Activated CD8-positive, alpha-beta memory T cell treated with anti-CD3 and anti-CD28 coated beads for 48 hours (primary cell): ENCODE data around the gene TSSK1B.
"Not testable (repeated sequence)": the region's sequence is repeated elsewhere in the genome, so short reads cannot be mapped to it uniquely, and the experiment has no call there.

Experiments used
- DNase-seq, 3 experiments: peaks; one replicate each; pipeline ENCODE4 v3.0.0-alpha.2; 2020; ENCODE audit warnings: low read depth in 2 of 3, low spot score in 2 of 3

TSSK1B gene, protein sequence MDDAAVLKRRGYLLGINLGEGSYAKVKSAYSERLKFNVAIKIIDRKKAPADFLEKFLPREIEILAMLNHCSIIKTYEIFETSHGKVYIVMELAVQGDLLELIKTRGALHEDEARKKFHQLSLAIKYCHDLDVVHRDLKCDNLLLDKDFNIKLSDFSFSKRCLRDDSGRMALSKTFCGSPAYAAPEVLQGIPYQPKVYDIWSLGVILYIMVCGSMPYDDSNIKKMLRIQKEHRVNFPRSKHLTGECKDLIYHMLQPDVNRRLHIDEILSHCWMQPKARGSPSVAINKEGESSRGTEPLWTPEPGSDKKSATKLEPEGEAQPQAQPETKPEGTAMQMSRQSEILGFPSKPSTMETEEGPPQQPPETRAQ

GRCh38 chr5:113434889-113435288 lies at the start of gene TSSK1B:
Gene TSSK1B (minus strand): TSS chr5:113434989. CDS start chr5:113434839, 150 bp downstream.
- DNase-seq = no peak

GRCh38 chr5:113480243-113480642 lies 45.5 kb upstream of the TSSK1B start:
- DNase-seq = no peak

- DNase-seq = no peak
Measured at GRCh38 chr5:113478691-113479090, 43.9 kb upstream of the TSSK1B start.

DNA sequence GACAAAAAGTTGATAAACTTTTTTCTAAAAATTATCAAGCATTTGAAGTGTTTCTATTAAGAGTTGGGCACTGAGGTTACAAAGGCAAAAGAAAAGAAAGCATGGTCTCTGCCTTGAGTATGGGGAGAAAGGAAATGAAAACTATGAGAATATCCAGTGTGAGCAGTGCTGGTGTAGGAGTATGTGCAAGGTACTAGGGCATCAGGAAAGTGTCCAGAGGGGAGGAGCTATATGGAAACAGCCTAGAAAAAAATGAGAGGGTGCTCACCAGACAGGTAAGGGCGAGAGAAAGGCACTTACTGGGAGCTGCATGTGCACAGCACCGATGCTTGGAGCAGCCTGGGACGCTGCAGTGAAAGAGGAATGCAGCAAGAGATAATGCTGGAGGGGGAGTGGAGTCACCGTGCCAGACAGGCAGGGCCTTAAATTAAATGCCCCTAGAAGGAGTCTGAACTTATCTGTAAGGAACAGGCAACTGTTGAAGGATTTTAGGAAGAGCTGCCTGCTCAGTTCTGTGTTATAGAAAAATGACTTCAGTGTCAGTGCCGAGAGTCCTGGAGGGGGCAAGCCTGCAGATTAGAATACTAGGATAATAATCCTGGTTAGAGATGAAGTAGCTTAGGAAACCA lies 39.4 kb upstream of the TSSK1B start:
- no peak for DNase-seq

DNA sequence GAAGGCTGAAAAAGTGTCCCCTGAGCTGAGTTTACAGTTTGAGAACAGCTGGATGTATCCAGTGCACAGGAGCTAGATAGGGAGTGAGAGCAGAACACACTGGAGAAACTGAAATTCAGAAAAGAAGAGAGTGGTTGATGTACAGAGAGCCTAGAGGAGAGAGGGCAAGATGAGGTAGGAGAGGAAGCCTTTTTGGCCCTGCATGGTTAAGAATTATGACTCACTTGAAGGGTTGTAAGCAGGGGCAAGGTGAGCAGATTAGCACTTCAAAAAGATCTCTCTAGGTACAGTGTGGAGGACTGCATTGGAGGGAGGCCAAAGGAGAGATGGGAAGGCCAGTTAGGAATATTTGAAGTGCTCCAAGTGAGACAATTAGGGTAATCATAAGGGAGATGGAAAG lies 28.2 kb upstream of the TSSK1B start:
- no peak for DNase-seq

DNA sequence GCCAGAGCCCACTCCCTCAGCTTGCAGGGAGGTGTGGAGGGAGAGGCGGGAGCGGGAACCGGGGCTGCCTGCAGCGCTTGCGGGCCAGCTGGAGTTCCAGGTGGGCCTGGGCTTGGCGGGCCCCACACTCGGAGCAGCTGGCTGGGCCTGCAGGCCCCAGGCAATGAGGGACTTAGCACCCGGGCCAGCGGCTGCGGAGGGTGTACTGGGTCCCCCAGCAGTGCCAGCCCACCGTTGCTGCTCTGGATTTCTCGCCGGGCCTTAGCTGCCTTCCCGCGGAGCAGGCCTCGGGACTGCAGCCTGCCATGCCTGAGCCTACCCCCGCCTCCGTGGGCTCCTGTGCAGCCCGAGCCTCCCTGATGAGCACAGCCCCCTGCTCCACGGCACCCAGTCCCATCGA lies 22.3 kb upstream of the TSSK1B start:
- not testable (repeated sequence) for DNase-seq

DNA sequence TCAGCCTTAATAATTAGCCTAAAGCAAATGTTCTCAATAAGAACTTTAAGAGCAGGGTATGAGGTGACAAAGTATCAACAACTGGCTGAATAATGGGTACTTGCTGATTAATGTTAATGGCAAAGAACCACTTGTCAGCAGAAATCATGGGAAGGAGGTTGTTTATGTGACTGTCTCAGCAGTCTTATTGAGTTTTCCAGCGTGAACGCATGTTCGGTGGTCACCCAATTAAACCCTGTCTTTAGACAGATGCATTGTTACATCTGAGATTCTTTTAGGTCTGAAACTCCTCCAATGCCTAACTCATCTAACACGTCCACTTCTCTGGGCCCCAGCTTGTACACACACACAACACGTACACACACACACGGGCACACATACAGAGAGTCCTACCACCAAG lies 18.2 kb upstream of the TSSK1B start:
- no peak for DNase-seq

DNA sequence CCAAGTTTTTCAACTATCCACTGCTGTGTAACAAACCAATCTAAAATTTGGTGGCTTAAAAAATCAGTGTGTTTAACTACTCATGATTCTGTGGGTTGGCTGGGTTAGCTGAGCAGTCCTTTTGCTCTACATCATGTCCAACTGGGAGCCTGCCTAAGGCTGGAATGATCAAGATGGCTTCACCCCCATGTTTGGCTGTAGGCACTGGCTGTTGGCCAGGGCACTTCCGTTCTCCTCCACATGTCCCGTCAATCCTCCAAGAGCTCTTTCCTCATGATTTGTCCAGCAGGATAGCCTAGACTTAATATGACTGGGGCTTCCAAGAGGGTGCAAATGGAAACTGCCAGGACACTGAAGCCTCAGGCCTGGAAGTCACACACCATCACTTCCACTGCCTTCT lies 17.0 kb upstream of the TSSK1B start:
- no peak for DNase-seq

GRCh38 chr5:113450929-113451328 lies 16.1 kb upstream of the TSSK1B start:
- no peak for DNase-seq

DNA sequence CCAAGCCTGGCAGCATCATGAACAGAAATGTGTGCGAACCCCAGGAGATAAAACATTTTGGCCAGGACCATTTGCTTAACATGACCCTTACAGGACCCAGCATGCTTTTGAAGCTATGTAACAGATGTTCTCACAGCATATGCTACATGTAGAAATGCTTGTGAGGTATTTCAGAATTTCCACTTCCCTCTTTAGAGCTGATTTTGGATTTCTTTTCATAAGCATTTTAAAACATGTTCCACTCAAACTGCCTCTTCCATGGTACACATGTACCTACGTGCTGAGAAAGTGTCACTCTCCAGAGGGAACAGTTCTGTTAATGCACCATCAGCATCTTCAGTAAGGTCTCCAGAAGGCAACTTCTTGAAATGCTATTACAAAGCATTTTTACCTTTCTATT lies 15.7 kb upstream of the TSSK1B start:
- no peak for DNase-seq

DNA sequence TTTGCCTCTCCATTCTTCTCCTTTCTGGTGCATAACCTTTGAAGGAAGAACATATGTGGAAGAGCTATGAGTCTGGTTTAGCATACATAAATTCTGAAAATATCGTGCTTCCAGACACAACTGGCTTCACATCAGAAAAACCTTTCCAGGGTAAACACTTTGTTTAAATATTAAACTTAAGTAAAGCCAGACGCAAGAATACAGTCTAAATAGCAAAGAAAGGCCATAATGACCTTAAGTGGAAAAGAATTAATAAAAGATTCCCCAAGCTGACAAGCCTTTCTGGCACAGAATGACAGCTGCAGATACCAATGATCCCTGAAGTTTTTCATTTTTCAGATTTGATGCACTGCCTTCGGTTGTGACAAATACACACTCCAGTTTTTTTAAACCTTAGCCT lies 13.5 kb upstream of the TSSK1B start:
- no peak for DNase-seq

DNA sequence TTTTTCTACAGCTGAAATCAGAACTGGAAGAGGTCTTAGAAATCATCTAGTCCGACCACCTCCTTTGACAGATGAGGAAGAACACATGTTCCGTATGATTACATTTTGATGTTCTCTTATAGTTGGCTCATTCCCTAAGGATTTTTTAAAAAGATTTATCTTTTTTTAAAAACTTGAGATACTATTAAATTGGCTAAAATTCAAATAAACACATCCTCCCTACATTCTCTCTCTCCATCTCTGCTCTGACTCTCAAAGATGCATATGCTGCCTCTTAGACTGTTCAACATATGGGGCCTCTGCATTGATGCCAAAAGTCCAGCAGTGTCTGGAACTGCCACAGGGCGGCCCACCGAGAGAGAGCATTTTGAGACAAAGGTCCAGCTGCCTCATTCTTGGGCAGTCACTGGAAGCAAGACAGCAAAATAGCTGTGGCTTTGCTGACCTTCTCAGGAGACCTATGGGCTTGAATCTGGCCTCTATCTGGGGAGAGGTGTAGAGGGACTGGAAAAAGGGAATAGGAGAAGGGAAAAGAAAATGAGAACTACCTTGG lies 12.8 kb upstream of the TSSK1B start:
- no peak for DNase-seq

DNA sequence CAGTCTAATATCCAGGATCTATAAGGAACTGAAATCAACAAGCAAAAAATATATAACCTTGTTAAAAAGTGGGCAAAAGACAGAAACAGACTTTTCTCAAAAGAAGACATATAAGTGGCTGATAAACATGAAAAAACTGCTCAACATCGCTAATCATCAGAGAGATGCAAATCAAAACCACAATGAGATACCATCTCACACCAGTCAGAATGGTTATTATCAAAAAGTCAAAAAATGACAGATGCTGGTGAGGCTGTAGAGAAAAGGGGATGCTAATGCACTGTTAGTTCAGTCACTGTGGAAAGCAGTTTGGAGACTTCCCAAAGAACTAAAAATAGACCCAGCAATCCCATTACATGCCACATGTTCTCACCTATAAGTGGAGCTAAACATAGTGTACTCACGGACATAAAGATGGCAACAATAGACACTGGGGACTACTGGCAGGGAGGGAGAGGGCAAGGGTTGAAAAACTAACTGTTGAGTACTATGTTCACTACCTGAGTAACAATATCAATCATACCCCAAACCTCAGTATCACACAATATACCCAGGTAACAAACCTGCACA lies 11.7 kb upstream of the TSSK1B start:
- no peak for DNase-seq

- no peak for DNase-seq
Measured at GRCh38 chr5:113437111-113437510, 2.3 kb upstream of the TSSK1B start.

DNA sequence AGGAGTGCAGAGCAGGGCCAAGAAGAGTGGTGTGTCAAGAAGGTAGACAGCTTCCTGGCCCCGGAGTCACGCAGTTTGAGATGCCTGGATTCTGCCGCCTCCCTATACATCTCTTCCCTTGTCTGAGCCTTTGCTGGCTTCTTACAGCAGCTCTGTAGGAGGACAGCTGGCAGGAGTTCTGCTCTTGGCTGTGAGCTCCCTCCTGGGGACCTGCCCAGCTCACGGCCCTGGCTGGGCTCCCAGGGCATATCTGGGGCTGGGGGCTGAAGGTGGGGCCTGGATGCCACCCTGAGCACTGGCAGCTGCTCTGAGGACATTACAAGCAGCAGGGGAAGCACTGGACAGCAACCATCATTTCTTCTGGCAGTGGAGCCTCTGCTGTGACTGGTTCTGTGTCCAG lies 786 bp upstream of the TSSK1B start:
- DNase-seq = no peak

DNA sequence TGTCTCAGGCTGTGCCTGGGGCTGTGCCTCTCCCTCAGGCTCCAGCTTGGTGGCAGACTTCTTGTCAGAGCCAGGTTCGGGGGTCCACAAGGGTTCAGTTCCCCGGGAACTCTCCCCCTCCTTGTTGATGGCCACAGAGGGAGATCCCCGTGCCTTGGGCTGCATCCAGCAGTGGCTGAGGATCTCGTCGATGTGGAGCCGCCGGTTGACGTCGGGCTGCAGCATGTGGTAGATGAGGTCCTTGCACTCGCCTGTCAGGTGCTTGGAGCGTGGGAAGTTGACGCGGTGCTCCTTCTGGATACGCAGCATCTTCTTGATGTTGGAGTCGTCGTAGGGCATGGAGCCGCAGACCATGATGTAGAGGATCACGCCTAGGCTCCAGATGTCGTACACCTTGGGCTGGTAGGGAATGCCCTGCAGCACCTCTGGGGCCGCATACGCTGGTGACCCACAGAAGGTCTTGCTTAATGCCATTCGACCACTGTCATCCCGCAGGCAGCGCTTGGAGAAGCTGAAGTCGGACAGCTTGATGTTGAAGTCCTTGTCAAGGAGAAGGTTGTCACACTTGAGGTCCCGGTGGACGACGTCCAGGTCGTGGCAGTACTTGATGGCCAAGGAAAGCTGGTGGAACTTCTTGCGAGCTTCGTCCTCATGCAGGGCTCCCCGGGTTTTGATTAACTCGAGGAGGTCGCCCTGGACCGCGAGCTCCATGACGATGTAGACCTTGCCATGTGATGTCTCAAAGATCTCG lies 752 bp downstream of the TSSK1B start:
- DNase-seq = no peak

DNA sequence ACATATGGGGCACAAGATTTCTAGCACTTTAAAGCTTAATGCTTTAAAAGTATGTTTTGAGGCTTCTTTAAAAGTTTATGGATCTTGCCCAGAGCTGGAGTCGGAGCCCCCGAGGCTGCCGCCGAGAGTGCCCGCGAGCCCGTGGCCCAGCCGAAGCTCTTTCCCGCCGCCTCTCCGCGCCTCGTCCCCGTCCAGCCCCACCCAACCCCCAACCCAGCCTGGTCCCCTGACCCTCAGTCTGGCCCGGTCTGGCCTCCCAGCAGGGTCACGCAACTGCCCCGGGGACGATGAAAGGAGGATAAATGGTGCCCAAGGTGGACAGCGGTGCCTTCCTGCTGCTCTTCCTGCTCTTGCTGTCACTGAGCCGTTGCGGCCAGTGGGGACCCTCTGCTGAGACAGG lies 1.7 kb downstream of the TSSK1B start:
- DNase-seq = no peak

DNA sequence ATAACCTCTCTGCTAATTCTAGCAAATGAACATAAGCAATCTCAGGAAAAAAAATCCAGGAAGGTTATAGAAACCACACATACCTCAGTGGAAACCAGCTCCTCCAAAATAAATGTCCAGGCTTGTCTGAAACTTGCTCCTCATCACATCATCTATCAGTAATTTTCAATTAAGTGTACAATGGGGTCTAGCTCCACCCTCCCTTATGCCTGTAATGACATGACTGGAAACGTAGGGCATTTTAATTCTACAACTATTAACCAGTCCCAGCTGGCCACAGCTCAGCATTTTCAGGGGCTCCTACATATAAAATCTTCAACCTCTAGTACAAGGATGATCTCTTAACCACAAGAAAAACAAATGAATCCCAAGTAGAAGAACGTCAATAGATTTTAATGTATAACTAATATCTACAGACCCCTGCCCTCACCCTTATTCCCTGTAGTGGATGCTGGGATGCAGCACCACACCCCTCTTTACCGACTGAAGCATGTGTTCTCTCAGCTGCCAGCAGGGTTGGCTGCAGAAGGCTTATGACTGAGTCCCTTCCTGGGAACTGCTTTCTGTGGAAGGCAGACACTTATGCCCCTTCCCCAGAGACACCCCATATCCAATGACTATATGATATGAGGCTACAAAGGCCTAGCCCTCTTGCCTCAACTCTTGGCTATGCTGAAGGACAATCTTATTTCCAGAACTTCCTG lies 6.8 kb downstream of the TSSK1B start:
- no peak for DNase-seq

DNA sequence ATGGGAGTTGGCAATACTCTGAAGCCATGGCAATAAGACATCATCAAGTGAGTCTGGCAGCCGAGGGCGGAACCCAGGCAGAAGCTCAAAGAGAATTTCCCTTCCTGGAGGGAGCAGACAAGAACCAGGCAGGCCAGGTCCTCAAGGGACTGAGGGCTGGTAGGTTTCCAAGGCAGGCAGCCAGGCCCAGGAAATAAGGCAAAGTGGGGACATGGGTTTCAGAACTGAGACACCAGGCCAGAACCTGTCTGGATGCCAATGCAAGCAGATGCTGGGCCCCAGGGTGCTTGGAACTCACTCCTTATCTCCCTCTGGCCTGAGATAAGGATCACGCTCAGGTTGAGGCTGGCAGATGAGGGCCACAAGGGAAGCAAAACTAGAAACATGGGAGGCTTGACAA lies 8.9 kb downstream of the TSSK1B start:
- no peak for DNase-seq

GRCh38 chr5:113421693-113422092 lies 13.1 kb downstream of the TSSK1B start:
- no peak for DNase-seq

- DNase-seq = no peak
Measured at GRCh38 chr5:113405530-113405929, 29.3 kb downstream of the TSSK1B start.
